Immature natural killer cell (primary cell): ENCODE results near the gene SEC24D. TPM values are rescaled to one million over a fixed set of nuclear protein-coding genes. Genes with fewer than 3 reads are reported as not detected.

Source experiments
- DNase-seq, 3 donors: peaks; one replicate each; pipeline ENCODE4 v3.0.0; 2022; ENCODE audit warnings: mixed read lengths in 1 of 3
- H3K27ac Mint-ChIP-seq, 6 donors: one replicate each; pipeline ENCODE4 v1.8.0; 2020; ENCODE audit warnings: mixed read lengths in 6 of 6, mild to moderate bottlenecking in 5 of 6, inconsistent platforms in 4 of 6, moderate library complexity in 3 of 6
- H3K27me3 Mint-ChIP-seq, 3 donors: one replicate each; pipeline ENCODE4 v1.8.0; 2020 to 2021; ENCODE audit warnings: low read depth in 3 of 3, mild to moderate bottlenecking in 3 of 3, mixed read lengths in 3 of 3, moderate library complexity in 3 of 3, inconsistent platforms in 1 of 3
- H3K36me3 Mint-ChIP-seq, 3 donors: one replicate each; pipeline ENCODE4 v1.8.0; 2020; ENCODE audit warnings: mixed read lengths in 3 of 3, inconsistent platforms in 2 of 3, mild to moderate bottlenecking in 2 of 3
- H3K4me1 Mint-ChIP-seq, 2 donors: one replicate each; pipeline ENCODE4 v1.8.0; 2020; ENCODE audit warnings: inconsistent platforms in 2 of 2, mild to moderate bottlenecking in 2 of 2, mixed read lengths in 2 of 2, moderate library complexity in 1 of 2
- H3K4me3 Mint-ChIP-seq, 5 donors: one replicate each; pipeline ENCODE4 v1.8.0; 2020; ENCODE audit warnings: mild to moderate bottlenecking in 5 of 5, mixed read lengths in 5 of 5, inconsistent platforms in 3 of 5, moderate library complexity in 3 of 5
- H3K9me3 Mint-ChIP-seq, 6 donors: one replicate each; pipeline ENCODE4 v1.8.0; 2020; ENCODE audit warnings: mild to moderate bottlenecking in 6 of 6, mixed read lengths in 6 of 6, inconsistent platforms in 4 of 6, moderate library complexity in 3 of 6
- polyA plus RNA-seq, 3 donors: library from polyadenylated mRNA; unstranded; fragments of 300-500 nt; fragmentation: Illumina TruSeq; gene quantifications; one replicate each; pipeline ENCODE4 v1.2.3, GENCODE V29; 2021

Gene SEC24D
- polyA plus RNA-seq, 3 donors from 2014 or later = 15.1 to 39.0 (median 31.6) TPM

GRCh38 chr4:118865091-118865708 lies 29.3 kb upstream of the SEC24D start:
- H3K9me3 Mint-ChIP-seq = no peaks in the 10 kb centered on the region
- H3K4me1 Mint-ChIP-seq = peaks cover 0 to 2% of the 10 kb centered on the region in 2 donors
- no peak overlapping the region for H3K27ac Mint-ChIP-seq
- no peak overlapping the region for H3K4me3 Mint-ChIP-seq
- H3K27me3 Mint-ChIP-seq = peaks cover 0 to 3% (median 2%) of the 10 kb centered on the region in 3 donors
- no peaks in the 10 kb centered on the region for H3K36me3 Mint-ChIP-seq
- DNase-seq = peak in 1 of 3 donors; percentile 9

- Mint-ChIP-seq H3K4me3 (no peak overlapping the region), H3K36me3 (no peaks in the 10 kb centered on the region), H3K27ac (no peak overlapping the region), H3K9me3 (peaks cover 0 to 1% (median 0%) of the 10 kb centered on the region in 6 donors), H3K27me3 (peaks cover 0 to 3% (median 2%) of the 10 kb centered on the region in 3 donors), H3K4me1 (no peaks in the 10 kb centered on the region)
- DNase-seq = no peak
Measured at GRCh38 chr4:118858779-118859178, 22.9 kb upstream of the SEC24D start.

DNA sequence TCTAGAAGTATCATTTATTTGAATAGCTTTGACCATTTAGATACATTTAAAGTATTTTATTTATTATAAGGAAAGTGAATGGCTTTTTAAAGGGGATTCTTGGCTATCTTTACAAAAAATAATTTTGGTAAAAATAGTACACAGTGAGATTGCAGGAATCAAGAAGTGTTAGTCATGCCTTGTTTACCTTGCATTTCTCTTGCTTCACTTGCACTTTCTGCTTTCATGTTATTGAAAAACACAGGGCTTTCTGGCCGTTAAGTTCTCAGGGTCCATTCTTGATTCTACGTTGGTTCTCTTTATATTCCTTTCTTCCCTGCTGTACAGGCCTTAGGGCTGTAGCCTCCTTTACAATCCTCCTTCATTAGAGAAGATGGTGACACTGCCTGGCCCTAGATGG lies 21.8 kb upstream of the SEC24D start:
- Mint-ChIP-seq H3K27ac (no peak overlapping the region), H3K4me3 (no peak overlapping the region)

DNA sequence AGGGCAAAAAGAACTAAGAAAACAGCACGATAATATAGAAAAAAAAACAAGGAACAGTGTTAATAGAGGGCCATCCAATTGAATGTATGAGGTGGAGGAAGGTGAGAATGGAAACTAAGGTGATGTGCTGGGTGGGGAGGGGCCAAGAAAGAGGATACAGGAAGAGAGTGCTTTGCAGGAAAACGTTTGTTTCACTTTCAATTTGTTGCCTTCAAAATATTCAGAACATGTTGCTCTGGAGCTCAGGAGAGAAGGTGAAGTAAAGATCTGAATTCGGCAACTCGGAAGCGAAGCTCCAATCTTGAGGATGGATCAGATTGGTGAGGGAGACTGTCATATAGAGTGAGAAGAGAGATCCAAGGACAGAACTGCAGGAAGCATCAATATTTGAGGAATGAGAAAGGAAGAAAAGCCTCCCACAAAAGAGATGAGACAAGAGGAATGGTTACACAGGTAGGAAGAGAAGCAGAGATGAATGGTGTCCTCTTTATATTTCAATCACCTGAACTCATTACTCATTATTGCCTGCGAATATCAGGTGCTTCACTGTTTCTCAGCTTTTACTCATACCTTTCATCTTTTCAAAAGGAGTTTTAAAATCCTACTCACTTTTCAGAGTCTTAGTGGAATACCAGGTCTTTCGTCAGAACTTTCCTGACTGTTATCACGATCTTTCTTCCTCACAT lies 14.7 kb upstream of the SEC24D start:
- Mint-ChIP-seq H3K27me3 (peaks cover 0 to 6% (median 0%) of the 10 kb centered on the region in 3 donors), H3K4me1 (peaks cover 14 to 24% of the 10 kb centered on the region in 2 donors), H3K36me3 (peaks cover 3 to 8% (median 7%) of the 10 kb centered on the region in 3 donors), H3K9me3 (peaks cover 0 to 4% (median 0%) of the 10 kb centered on the region in 6 donors), H3K27ac (peak overlapping the region; percentile 91 to 99 (median 96)), H3K4me3 (peak overlapping the region; percentile 93 to 100 (median 97))
- DNase-seq = peak; percentile 44 to 54 (median 50)

More for the DNA sequence above, 21.8 kb upstream of the SEC24D start:
- peaks cover 0 to 1% (median 0%) of the 10 kb centered on the region in 6 donors for H3K9me3 Mint-ChIP-seq
- no peak for DNase-seq
- no peaks in the 10 kb centered on the region for H3K4me1 Mint-ChIP-seq
- H3K36me3 Mint-ChIP-seq = no peaks in the 10 kb centered on the region
- peaks cover 0 to 3% (median 2%) of the 10 kb centered on the region in 3 donors for H3K27me3 Mint-ChIP-seq

- Mint-ChIP-seq H3K27me3 (peaks cover 0 to 6% (median 0%) of the 10 kb centered on the region in 3 donors), H3K36me3 (peaks cover 3 to 8% (median 7%) of the 10 kb centered on the region in 3 donors), H3K9me3 (peaks cover 0 to 4% (median 0%) of the 10 kb centered on the region in 6 donors), H3K4me3 (peak overlapping the region; percentile 93 to 100 (median 97)), H3K27ac (peak overlapping the region; percentile 91 to 99 (median 96)), H3K4me1 (peaks cover 14 to 24% of the 10 kb centered on the region in 2 donors)
- DNase-seq = no peak
Measured at GRCh38 chr4:118849867-118850487, 14.1 kb upstream of the SEC24D start.

GRCh38 chr4:118848901-118849300 lies 13.0 kb upstream of the SEC24D start:
- peaks cover 3 to 8% (median 7%) of the 10 kb centered on the region in 3 donors for H3K36me3 Mint-ChIP-seq
- DNase-seq = no peak
- H3K27ac Mint-ChIP-seq = no peak overlapping the region
- no peak overlapping the region for H3K4me3 Mint-ChIP-seq
- H3K9me3 Mint-ChIP-seq = peaks cover 0 to 4% (median 0%) of the 10 kb centered on the region in 6 donors
- peaks cover 14 to 24% of the 10 kb centered on the region in 2 donors for H3K4me1 Mint-ChIP-seq
- peaks cover 0 to 4% (median 0%) of the 10 kb centered on the region in 3 donors for H3K27me3 Mint-ChIP-seq

- H3K36me3 Mint-ChIP-seq = peaks cover 3 to 8% (median 7%) of the 10 kb centered on the region in 3 donors
- peaks cover 0 to 4% (median 0%) of the 10 kb centered on the region in 6 donors for H3K9me3 Mint-ChIP-seq
- DNase-seq = no peak
- H3K27me3 Mint-ChIP-seq = peaks cover 0 to 4% (median 0%) of the 10 kb centered on the region in 3 donors
- H3K4me1 Mint-ChIP-seq = peaks cover 14 to 24% of the 10 kb centered on the region in 2 donors
- H3K4me3 Mint-ChIP-seq = no peak overlapping the region
- no peak overlapping the region for H3K27ac Mint-ChIP-seq
Measured at GRCh38 chr4:118848242-118848641, 12.3 kb upstream of the SEC24D start.

- H3K36me3 Mint-ChIP-seq = peaks cover 3 to 7% (median 3%) of the 10 kb centered on the region in 3 donors
- H3K4me1 Mint-ChIP-seq = peaks cover 14 to 19% of the 10 kb centered on the region in 2 donors
- DNase-seq = no peak
- H3K4me3 Mint-ChIP-seq = no peak overlapping the region
- H3K27me3 Mint-ChIP-seq = peaks cover 0 to 3% (median 3%) of the 10 kb centered on the region in 3 donors
- no peak overlapping the region for H3K27ac Mint-ChIP-seq
- peaks cover 0 to 4% (median 0%) of the 10 kb centered on the region in 6 donors for H3K9me3 Mint-ChIP-seq
Measured at GRCh38 chr4:118846979-118847378, 11.1 kb upstream of the SEC24D start.

- H3K4me1 Mint-ChIP-seq = peaks cover 7 to 9% of the 10 kb centered on the region in 2 donors
- H3K4me3 Mint-ChIP-seq = no peak overlapping the region
- DNase-seq = no peak
- peaks cover 0 to 2% (median 0%) of the 10 kb centered on the region in 6 donors for H3K9me3 Mint-ChIP-seq
- H3K27ac Mint-ChIP-seq = no peak overlapping the region
- peaks cover 0 to 4% (median 3%) of the 10 kb centered on the region in 3 donors for H3K27me3 Mint-ChIP-seq
- peaks cover 2 to 5% (median 2%) of the 10 kb centered on the region in 3 donors for H3K36me3 Mint-ChIP-seq
Measured at GRCh38 chr4:118845552-118846050, 9.7 kb upstream of the SEC24D start.

DNA sequence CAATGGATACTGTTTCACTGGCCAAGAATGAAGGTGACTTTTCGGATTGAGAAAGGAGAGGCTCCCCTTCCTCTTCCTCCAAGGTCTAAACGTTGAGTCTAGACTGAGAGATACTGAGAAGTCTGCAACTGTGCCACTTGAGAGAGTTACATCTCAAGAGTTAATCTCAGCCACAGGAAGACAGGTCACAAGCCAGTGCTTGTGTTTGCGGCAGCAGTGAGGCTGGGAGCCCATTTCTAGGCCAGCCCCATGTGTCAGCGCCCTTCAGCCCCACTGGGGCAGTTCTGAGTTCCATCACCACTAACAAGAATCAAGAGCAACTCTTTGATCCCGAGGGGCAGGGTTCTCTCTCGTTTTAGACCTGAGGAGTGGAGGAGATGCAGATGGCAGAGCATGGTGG lies 7.3 kb upstream of the SEC24D start:
- Mint-ChIP-seq H3K27me3 (peaks cover 0 to 6% (median 5%) of the 10 kb centered on the region in 3 donors), H3K4me1 (no peaks in the 10 kb centered on the region)
- DNase-seq = no peak

GRCh38 chr4:118842055-118842454 lies 6.1 kb upstream of the SEC24D start:
- H3K9me3 Mint-ChIP-seq = no peaks in the 10 kb centered on the region
- H3K4me3 Mint-ChIP-seq = no peak overlapping the region
- no peak for DNase-seq
- H3K36me3 Mint-ChIP-seq = no peaks in the 10 kb centered on the region
- no peak overlapping the region for H3K27ac Mint-ChIP-seq
- H3K27me3 Mint-ChIP-seq = peaks cover 0 to 6% (median 2%) of the 10 kb centered on the region in 3 donors
- H3K4me1 Mint-ChIP-seq = no peaks in the 10 kb centered on the region

More for the DNA sequence above, 7.3 kb upstream of the SEC24D start:
- H3K36me3 Mint-ChIP-seq = no peaks in the 10 kb centered on the region
- no peak overlapping the region for H3K27ac Mint-ChIP-seq
- H3K9me3 Mint-ChIP-seq = no peaks in the 10 kb centered on the region
- H3K4me3 Mint-ChIP-seq = no peak overlapping the region

- no peaks in the 10 kb centered on the region for H3K9me3 Mint-ChIP-seq
- peaks cover 15 to 16% of the 10 kb centered on the region in 2 donors for H3K4me1 Mint-ChIP-seq
- no peak overlapping the region for H3K27ac Mint-ChIP-seq
- peaks cover 3 to 16% (median 4%) of the 10 kb centered on the region in 3 donors for H3K27me3 Mint-ChIP-seq
- H3K36me3 Mint-ChIP-seq = no peaks in the 10 kb centered on the region
- no peak overlapping the region for H3K4me3 Mint-ChIP-seq
- no peak for DNase-seq
Measured at GRCh38 chr4:118839221-118839927, 3.4 kb upstream of the SEC24D start.

DNA sequence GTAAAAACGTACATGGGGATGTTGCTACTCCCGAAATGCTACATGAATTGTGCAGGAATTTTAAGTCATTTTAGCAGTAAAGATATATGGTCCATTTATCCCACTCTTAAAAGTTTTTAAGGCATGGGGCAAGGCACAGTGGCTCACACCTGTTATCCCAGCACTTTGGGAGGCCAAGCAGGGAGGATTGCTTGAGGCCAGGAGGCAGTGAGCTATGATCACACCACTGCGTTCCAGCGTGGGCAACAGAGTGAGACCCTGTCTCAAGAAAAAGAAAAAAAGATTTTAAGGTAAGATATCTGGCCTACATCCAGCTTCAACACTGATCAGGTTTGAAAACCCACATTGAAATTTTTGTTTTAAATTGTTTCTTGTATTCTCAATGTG lies 1.2 kb upstream of the SEC24D start:
- no peak for DNase-seq
- Mint-ChIP-seq H3K36me3 (peaks cover 4 to 5% (median 5%) of the 10 kb centered on the region in 3 donors), H3K9me3 (no peaks in the 10 kb centered on the region), H3K4me1 (peaks cover 21 to 34% of the 10 kb centered on the region in 2 donors), H3K4me3 (peak overlapping the region; percentile 97 to 100 (median 100)), H3K27ac (no peak overlapping the region), H3K27me3 (peaks cover 3 to 14% (median 4%) of the 10 kb centered on the region in 3 donors)
